Uterus (tissue), 2 donors: Measurements from ENCODE around the gene PLB1.

Experiments
- CTCF ChIP-seq, 4 experiments: fragments of 200-600 bp in 2 of 4; fragments of 450-650 bp in 2 of 4; sonication (generic) in 2 of 4; IDR thresholded peaks; one replicate each; pipeline ENCODE4 v1.5.1; 2016 to 2019; ENCODE audit warnings: antibody characterized with exemption in 4 of 4, mild to moderate bottlenecking in 2 of 4, moderate library complexity in 1 of 4
- POLR2A ChIP-seq, 2 donors: fragments of 450-650 bp; IDR thresholded peaks; one replicate each; pipeline ENCODE4 v1.6.1; 2016; ENCODE audit warnings: antibody characterized with exemption in 2 of 2, mild to moderate bottlenecking in 1 of 2, moderate library complexity in 1 of 2

DNA sequence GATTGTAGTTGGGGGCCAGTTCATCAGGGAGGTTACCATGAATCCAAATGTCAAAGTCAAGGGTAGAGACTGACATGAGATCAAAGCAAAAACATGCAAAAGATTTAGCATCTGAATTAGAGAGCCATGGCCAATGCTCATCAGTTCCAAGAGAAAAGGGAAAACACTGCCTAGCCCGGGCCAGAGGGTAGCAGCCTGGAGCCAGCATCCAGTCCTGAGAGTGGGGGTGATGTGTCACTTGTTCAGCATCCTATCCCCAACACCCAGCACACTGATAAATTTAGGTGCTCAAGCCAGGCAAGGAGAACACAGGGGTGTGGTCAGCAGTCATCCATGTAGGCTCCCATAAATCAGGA lies 178.8 kb downstream of the PLB1 start:
- TF ChIP-seq CTCF (IDR thresholded peaks at IDR 0.05) (no peak), POLR2A (IDR thresholded peaks at IDR 0.05) (no peak)
